ENCODE measurements around the gene TPSD1.

TPSD1 gene

GRCh38 chr16:1212616-1213194 is 43.2 kb upstream of the TPSD1 start:
- DNase-seq (ENCODE audit: low read depth) = no peak
- TF ChIP-seq, protein P1, sequence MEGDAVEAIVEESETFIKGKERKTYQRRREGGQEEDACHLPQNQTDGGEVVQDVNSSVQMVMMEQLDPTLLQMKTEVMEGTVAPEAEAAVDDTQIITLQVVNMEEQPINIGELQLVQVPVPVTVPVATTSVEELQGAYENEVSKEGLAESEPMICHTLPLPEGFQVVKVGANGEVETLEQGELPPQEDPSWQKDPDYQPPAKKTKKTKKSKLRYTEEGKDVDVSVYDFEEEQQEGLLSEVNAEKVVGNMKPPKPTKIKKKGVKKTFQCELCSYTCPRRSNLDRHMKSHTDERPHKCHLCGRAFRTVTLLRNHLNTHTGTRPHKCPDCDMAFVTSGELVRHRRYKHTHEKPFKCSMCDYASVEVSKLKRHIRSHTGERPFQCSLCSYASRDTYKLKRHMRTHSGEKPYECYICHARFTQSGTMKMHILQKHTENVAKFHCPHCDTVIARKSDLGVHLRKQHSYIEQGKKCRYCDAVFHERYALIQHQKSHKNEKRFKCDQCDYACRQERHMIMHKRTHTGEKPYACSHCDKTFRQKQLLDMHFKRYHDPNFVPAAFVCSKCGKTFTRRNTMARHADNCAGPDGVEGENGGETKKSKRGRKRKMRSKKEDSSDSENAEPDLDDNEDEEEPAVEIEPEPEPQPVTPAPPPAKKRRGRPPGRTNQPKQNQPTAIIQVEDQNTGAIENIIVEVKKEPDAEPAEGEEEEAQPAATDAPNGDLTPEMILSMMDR (IDR thresholded peaks at IDR 0.05; ENCODE audit: insufficient read depth, low read depth, low read length, missing control alignments) = no peak

GRCh38 chr16:1213231-1213630 is 42.6 kb upstream of the TPSD1 start:
- H3K4me3 ChIP-seq (ENCODE audit: low read length) = no peak overlapping the region
- TF ChIP-seq, protein P1 (IDR thresholded peaks at IDR 0.05; ENCODE audit: insufficient read depth, low read depth, low read length, missing control alignments) = no peak
- DNase-seq (ENCODE audit: low read depth) = no peak

More at GRCh38 chr16:1212616-1213194, 43.2 kb upstream of the TPSD1 start:
- no peak overlapping the region for H3K4me3 ChIP-seq (ENCODE audit: low read length)

GRCh38 chr16:1213796-1214372 is 42.0 kb upstream of the TPSD1 start:
- TF ChIP-seq, protein P1 (IDR thresholded peaks at IDR 0.05; ENCODE audit: insufficient read depth, low read depth, low read length, missing control alignments) = no peak
- no peak overlapping the region for H3K4me3 ChIP-seq (ENCODE audit: low read length)
- DNase-seq (ENCODE audit: low read depth) = no peak

- TF ChIP-seq, protein P1 (IDR thresholded peaks at IDR 0.05; ENCODE audit: insufficient read depth, low read depth, low read length, missing control alignments) = no peak
Observed at GRCh38 chr16:1214719-1215118, 41.1 kb upstream of the TPSD1 start.

GRCh38 chr16:1215574-1216295 is 40.1 kb upstream of the TPSD1 start:
- TF ChIP-seq, protein P1 (IDR thresholded peaks at IDR 0.05; ENCODE audit: insufficient read depth, low read depth, low read length, missing control alignments) = no peak
- DNase-seq (ENCODE audit: low read depth) = no peak
- no peak overlapping the region for H3K4me3 ChIP-seq (ENCODE audit: low read length)

More at GRCh38 chr16:1214719-1215118, 41.1 kb upstream of the TPSD1 start:
- H3K4me3 ChIP-seq (ENCODE audit: low read length) = no peak overlapping the region
- DNase-seq (ENCODE audit: low read depth) = no peak

DNA sequence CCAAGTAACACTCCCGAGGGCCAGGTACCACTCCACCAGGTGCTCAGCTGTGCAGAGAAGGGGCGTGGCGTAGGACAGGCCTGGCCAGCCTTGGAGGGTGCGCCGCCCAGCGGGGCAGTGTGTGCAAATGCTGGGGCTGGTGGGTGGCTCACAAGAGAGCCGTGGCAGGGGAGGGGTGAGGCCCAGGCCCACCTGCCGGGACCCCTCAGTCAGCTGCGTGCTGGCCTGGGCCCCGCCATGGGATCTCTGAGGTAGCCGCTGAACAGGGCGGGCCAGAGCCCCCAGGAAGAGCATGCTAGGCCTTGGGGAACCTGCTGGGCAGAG is 39.6 kb upstream of the TPSD1 start:
- no peak overlapping the region for H3K4me3 ChIP-seq (ENCODE audit: low read length)
- DNase-seq (ENCODE audit: low read depth) = no peak
- TF ChIP-seq, protein P1 (IDR thresholded peaks at IDR 0.05; ENCODE audit: insufficient read depth, low read depth, low read length, missing control alignments) = no peak

Measured in epithelial cell of esophagus (primary cell).